Psoas muscle (tissue), 8 donors: Measurements from ENCODE around the gene MPL. TPM values are rescaled to one million over a fixed set of nuclear protein-coding genes. Genes with fewer than 3 reads are reported as not detected.

Experiments used
- ATAC-seq, 4 donors: fragments of 200-7000 bp; cut with Tn5 transposase; one replicate each; pipeline ENCODE4 v1.9.1; 2020; ENCODE audit warnings: moderate library complexity in 3 of 4, mild to moderate bottlenecking in 2 of 4
- DNase-seq, 2 donors: peaks; one replicate each; pipeline ENCODE4 v3.0.0-alpha.2; 2020
- H3K27ac ChIP-seq: fragments of 200-600 bp; one replicate; pipeline ENCODE4 v1.8.0; 2022
- H3K27me3 ChIP-seq, 3 donors: fragments of 200-600 bp in 1 of 3; one replicate each; pipeline versions ENCODE4 v1.6.1 to v1.8.0; 2013 to 2022; ENCODE audit warnings: low read length in 2 of 3, mild to moderate bottlenecking in 2 of 3, moderate library complexity in 1 of 3; ENCODE audit not compliant: insufficient read depth in 3 of 3
- H3K36me3 ChIP-seq, 2 donors: fragments of 200-600 bp in 1 of 2; one replicate each; pipeline versions ENCODE4 v1.6.1 to v1.8.0; 2013 to 2022; ENCODE audit warnings: low read depth in 1 of 2, mild to moderate bottlenecking in 1 of 2, moderate library complexity in 1 of 2; ENCODE audit not compliant: insufficient read depth in 1 of 2
- H3K4me1 ChIP-seq: fragments of 200-600 bp; one replicate; pipeline ENCODE4 v1.8.0; 2022
- H3K4me3 ChIP-seq: fragments of 200-600 bp; one replicate; pipeline ENCODE4 v1.8.0; 2022; ENCODE audit warnings: mild to moderate bottlenecking
- H3K9me3 ChIP-seq: fragments of 200-600 bp; one replicate; pipeline ENCODE4 v1.8.0; 2022
- WGBS, 3 donors: extraction: QIAGEN DNeasy Blood & Tissue Kit; methylation state at CpG; one replicate each; pipeline versions ENCODE4 v1.1.6 to v1.1.7; 2013; 5-methylcytosine and 5-hydroxymethylcytosine counted together
- intact Hi-C, 2 donors: fragments of 100-400 bp; cut with DNase I; formaldehyde crosslinking; loops; one replicate each; pipeline versions ENCODE4 v1.11.0 to v1.14.2; 2022
- polyA plus RNA-seq, 3 donors: library from polyadenylated mRNA; stranded (reverse); fragments of 200-250 nt; gene quantifications; one replicate each; pipeline ENCODE4 v1.2.3, GENCODE V29; 2013
- total RNA-seq, 4 donors: library from RNA; stranded (reverse); fragmentation: NEBNext Ultra II Directional in 2 of 4; extraction: Animal tissue kit (Norgen Biotek cat#: 25700) in 2 of 4; gene quantifications; one replicate each; pipeline versions ENCODE4 v1.2.1 to v1.2.4, GENCODE V29; 2021 to 2023
- TF ChIP-seq, protein P1 (sequence below): fragments of 200-600 bp; IDR thresholded peaks from one replicate; pipeline ENCODE4 v1.8.0; 2022; ENCODE audit warnings: antibody characterized with exemption
- donor health status: healthy with polysubstance abuse.
- donor health status: DM: no; HTN: no; CAD: no; lungs with moderate emphysema.
- donor health status: Bipolar disorder and iron deficiency.
- donor health status: healthy.
- donor health status: DM: yes; HTN: yes; CAD: no.
- donor health status: DM: no; HTN: no; CAD: no.
- donor health status: DM: no; HTN: no; CAD: no.
- donor health status: DM: yes; HTN: yes; CAD: no.

The MPL gene
- total and polyA plus RNA-seq, 7 donors, result 0.01 to 0.11 TPM; not detected in 5

DNA sequence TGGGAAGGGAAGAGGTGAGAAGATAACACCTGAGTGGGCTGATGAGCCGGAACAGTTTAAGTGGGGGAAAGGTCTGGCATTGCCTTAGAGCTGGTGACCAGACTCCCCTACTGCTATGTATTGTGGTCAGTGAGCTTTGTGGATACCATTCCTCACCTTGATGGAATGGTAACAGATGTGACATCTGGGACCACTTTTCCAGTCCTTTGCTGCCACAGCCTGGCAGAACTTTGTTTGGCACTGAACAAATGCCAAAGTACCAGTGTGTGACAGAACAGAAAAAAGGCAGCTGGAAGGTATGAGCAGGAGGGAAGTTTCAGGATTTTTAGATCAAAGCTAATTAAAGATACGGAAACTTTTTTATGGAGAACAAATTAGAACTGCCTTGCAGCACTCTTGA, 45.8 kb downstream of the MPL start:
- peak; percentile 68 to 83 (median 78) for ATAC-seq

DNA sequence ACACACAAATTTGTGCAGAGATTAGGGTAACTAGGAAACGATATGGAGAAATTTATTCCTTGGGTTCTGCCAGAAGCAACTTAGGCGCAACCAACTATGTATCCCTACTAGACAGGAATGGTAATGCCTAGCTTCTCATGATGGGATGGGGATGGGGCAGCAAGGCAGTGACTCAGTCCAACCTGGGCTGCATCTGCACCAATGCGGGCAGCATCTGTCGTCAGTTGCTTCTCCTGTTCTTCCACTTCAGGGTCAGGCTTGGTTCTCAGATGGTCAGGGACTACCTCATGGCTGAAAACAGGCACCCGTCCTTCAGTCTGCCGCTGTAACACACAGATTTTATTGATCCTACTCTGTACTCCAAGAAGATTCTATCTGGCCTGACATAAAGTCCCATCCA, 49.1 kb downstream of the MPL start:
- peaks cover 34 to 66% of the 10 kb centered on the region in 2 donors for H3K36me3 ChIP-seq
- intact Hi-C loops, result loop anchor here in 1 of 2 donors (10.0 kb wide), 1 partner anchor 162 kb away; no protein-coding TSS in a partner anchor
- ATAC-seq (no peak), DNase-seq (no peak)
- H3K4me1 ChIP-seq, result peaks cover 29% of the 10 kb centered on the region
- 92 to 95% (median 93%) methylated on average over 6 of the region's 6 CpGs for WGBS, 3 donors
- H3K27ac ChIP-seq, result no peak overlapping the region
- H3K27me3 ChIP-seq, result no peaks in the 10 kb centered on the region
- H3K4me3 ChIP-seq, result no peak overlapping the region
- H3K9me3 ChIP-seq, result no peaks in the 10 kb centered on the region
- TF ChIP-seq, protein P1, sequence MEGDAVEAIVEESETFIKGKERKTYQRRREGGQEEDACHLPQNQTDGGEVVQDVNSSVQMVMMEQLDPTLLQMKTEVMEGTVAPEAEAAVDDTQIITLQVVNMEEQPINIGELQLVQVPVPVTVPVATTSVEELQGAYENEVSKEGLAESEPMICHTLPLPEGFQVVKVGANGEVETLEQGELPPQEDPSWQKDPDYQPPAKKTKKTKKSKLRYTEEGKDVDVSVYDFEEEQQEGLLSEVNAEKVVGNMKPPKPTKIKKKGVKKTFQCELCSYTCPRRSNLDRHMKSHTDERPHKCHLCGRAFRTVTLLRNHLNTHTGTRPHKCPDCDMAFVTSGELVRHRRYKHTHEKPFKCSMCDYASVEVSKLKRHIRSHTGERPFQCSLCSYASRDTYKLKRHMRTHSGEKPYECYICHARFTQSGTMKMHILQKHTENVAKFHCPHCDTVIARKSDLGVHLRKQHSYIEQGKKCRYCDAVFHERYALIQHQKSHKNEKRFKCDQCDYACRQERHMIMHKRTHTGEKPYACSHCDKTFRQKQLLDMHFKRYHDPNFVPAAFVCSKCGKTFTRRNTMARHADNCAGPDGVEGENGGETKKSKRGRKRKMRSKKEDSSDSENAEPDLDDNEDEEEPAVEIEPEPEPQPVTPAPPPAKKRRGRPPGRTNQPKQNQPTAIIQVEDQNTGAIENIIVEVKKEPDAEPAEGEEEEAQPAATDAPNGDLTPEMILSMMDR, result no peak

More for the DNA sequence above, 45.8 kb downstream of the MPL start:
- WGBS, 3 donors, result 66 to 87% (median 83%) methylated on average over 2 of the region's 2 CpGs
- Histone ChIP-seq H3K9me3 (no peaks in the 10 kb centered on the region), H3K36me3 (peaks cover 34 to 85% of the 10 kb centered on the region in 2 donors), H3K4me3 (no peak overlapping the region), H3K27ac (no peak overlapping the region), H3K4me1 (peaks cover 11% of the 10 kb centered on the region), H3K27me3 (no peaks in the 10 kb centered on the region)
- no peak for DNase-seq
- intact Hi-C loops, result loop anchor here (5.0 to 10.0 kb wide), 2 partner anchors 156 to 159 kb away; no protein-coding TSS in a partner anchor
- TF ChIP-seq, protein P1, result peak; percentile 29

DNA sequence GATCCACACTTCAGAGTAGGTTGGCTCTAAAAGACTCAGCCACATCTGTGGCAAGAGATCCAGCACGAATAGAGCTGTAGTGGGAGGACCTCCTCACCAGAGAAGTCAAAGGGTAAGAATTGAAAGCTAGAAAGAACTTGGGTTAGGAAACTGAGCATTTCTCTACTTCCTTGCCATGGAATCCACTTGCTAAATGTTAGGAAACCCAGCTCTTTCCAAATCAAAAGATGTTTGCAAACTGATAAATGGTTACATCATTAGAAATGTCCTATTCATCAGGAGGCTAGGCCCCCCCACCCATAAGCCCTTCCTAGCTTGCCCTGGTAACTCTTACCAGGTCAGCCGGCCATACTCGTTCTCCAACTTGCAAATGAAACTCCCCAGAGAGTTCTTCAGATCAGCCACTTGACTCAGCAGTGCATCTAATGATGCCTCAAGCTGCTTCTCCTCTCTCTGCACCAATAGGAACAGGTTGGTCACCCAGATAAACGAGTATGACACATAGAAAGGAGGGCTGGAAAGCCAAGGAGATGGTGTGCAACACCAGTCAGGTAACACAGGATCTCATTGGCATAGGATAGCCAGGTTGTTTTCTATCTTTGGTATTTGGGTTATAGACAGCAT, 50.5 kb downstream of the MPL start:
- TF ChIP-seq, protein P1, result no peak
- 37 to 63% (median 55%) methylated on average over 4 of the region's 4 CpGs for whole genome bisulfite sequencing, 3 donors
- Histone ChIP-seq H3K9me3 (no peaks in the 10 kb centered on the region), H3K27ac (no peak overlapping the region), H3K4me3 (peak overlapping the region; percentile 91), H3K27me3 (no peaks in the 10 kb centered on the region), H3K4me1 (peaks cover 29% of the 10 kb centered on the region), H3K36me3 (peaks cover 28 to 52% of the 10 kb centered on the region in 2 donors)
- no peak for DNase-seq
- intact Hi-C loops, result loop anchor here in 1 of 2 donors (10.0 kb wide), 1 partner anchor 163 kb away; no protein-coding TSS in a partner anchor
- no peak for ATAC-seq

DNA sequence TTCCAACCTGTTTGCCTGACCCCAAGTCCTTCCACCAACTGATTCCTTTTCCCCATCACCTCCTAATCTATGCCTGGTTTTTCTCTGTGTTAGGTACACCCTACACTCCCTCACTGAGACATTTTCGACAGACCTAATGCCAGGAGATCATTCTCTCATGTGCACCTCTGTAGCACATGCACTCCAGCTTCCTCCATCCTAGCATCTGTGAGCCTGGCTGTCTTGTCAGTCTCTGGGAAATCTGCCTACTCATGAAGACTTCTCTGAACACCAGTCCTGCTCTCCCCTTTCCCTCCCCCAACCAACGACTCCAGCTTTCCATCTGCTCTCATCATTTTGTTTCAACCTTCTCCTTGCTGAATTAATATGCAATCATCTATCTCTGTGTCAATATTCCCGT, 51.0 kb downstream of the MPL start:
- DNase-seq (no peak), ATAC-seq (no peak)
- no peaks in the 10 kb centered on the region for H3K27me3 ChIP-seq
- intact Hi-C loops, result loop anchor here in 1 of 2 donors (10.0 kb wide), 1 partner anchor 164 kb away; no protein-coding TSS in a partner anchor
- peaks cover 28 to 50% of the 10 kb centered on the region in 2 donors for H3K36me3 ChIP-seq
- H3K27ac ChIP-seq, result peak overlapping the region; percentile 90
- WGBS, 3 donors, result 33 to 53% (median 40%) methylated on average over 3 of the region's 3 CpGs
- TF ChIP-seq, protein P1, result no peak
- peaks cover 29% of the 10 kb centered on the region for H3K4me1 ChIP-seq
- no peaks in the 10 kb centered on the region for H3K9me3 ChIP-seq
- peak overlapping the region; percentile 91 for H3K4me3 ChIP-seq
